H1 (cell line): ENCODE data around the gene NOTCH2. TPM values are rescaled to one million over a fixed set of nuclear protein-coding genes. Genes with fewer than 3 reads are reported as not detected.

Experiments
- ASH2L ChIP-seq: fragments of 200-600, 300-600 bp; sonication (generic); IDR thresholded peaks from one replicate; pipeline ENCODE4 v1.7.1; 2017; ENCODE audit warnings: low read length
- BACH1 ChIP-seq: IDR thresholded peaks from 2 replicates; pipeline ENCODE4 v1.6.1; 2012; ENCODE audit warnings: low read length, improper control_type of control experiment
- CHD7 ChIP-seq: fragments of 300-600 bp; sonication (generic); IDR thresholded peaks from 2 replicates; pipeline ENCODE4 v1.7.1; 2012; ENCODE audit warnings: low read length, moderate library complexity, mild to moderate bottlenecking, inconsistent platforms; ENCODE audit not compliant: insufficient replicate concordance
- GABPA ChIP-seq: IDR thresholded peaks from 2 replicates; pipeline ENCODE4 v1.6.1; 2011; ENCODE audit warnings: mild to moderate bottlenecking, low read length, moderate library complexity, borderline replicate concordance; ENCODE audit not compliant: insufficient read depth
- MAFK ChIP-seq: IDR thresholded peaks from 2 replicates; pipeline ENCODE4 v1.6.1; 2012; ENCODE audit warnings: low read depth, mild to moderate bottlenecking, improper control_type of control experiment, low read length
- PHF8 ChIP-seq: fragments of 200-600 bp; sonication (generic); conservative IDR thresholded peaks from 2 replicates; pipeline ENCODE4 v1.7.1; 2012; ENCODE audit warnings: low read depth, mild to moderate bottlenecking, inconsistent platforms, low read length, moderate library complexity
- SIX5 ChIP-seq: IDR thresholded peaks from 2 replicates; pipeline ENCODE4 v1.6.1; 2011; ENCODE audit warnings: mild to moderate bottlenecking, low read depth, low read length
- SRF ChIP-seq: IDR thresholded peaks from 2 replicates; pipeline ENCODE4 v1.6.1; 2011; ENCODE audit warnings: mild to moderate bottlenecking, low read depth, low read length, moderate library complexity
- polyA plus RNA-seq, 7 experiments: library from polyadenylated mRNA; depleted of rRNA in 3 of 7; stranded (reverse) in 5 of 7; unstranded in 2 of 7; fragments of >200 nt in 5 of 7; fragments of 200-250 nt in 2 of 7; gene quantifications; 1 replicate in 5 of 7; 2 replicates in 1 of 7; 4 replicates in 1 of 7; pipeline versions ENCODE4 v1.2.1 to v1.2.3, GENCODE V29; 2011 to 2013; ENCODE audit warnings: missing spikeins in 2 of 7, mixed read lengths in 2 of 7
- total RNA-seq: library from RNA; stranded (reverse); fragmentation: NEBNext Ultra II Directional; extraction: Animal tissue kit (Norgen Biotek cat#: 25700); gene quantifications from 2 replicates; pipeline ENCODE4 v1.2.1, GENCODE V29; 2021

NOTCH2 gene
- total and polyA plus RNA-seq, 2 of the 8 experiments (the other 6 are each of a cell fraction or from before 2014, with no cell fraction given): 17.7 to 63.0 TPM

GRCh38 chr1:119868176-119868575, 201.3 kb downstream of the NOTCH2 start (continued):
- TF ChIP-seq CHD7 (no peak), BACH1 (no peak), ASH2L (no peak), GABPA (no peak), SIX5 (no peak), PHF8 (no peak), SRF (no peak), MAFK (no peak)
